Colonic mucosa (tissue), 4 donors: ENCODE measurements around the gene TOP3B. TPM values are rescaled to one million over a fixed set of nuclear protein-coding genes. Genes with fewer than 3 reads are reported as not detected.

ENCODE experiments used
- DNase-seq: peaks from one replicate; pipeline ENCODE4 v3.0.0-alpha.2; 2020
- H3K27ac ChIP-seq: fragments of 200-600 bp; one replicate; pipeline ENCODE4 v1.8.0; 2021
- H3K27me3 ChIP-seq: fragments of 200-600 bp; one replicate; pipeline ENCODE4 v1.8.0; 2021
- H3K36me3 ChIP-seq: fragments of 200-600 bp; one replicate; pipeline ENCODE4 v1.8.0; 2021
- H3K4me1 ChIP-seq: fragments of 200-600 bp; one replicate; pipeline ENCODE4 v1.8.0; 2021; ENCODE audit warnings: mild to moderate bottlenecking
- H3K4me3 ChIP-seq: fragments of 200-600 bp; one replicate; pipeline ENCODE4 v1.8.0; 2021
- H3K9ac ChIP-seq, 2 donors: one replicate each; pipeline ENCODE4 v1.7.0; 2013; ENCODE audit warnings: control low read depth in 2 of 2, low read depth in 2 of 2, low read length in 2 of 2
- H3K9me3 ChIP-seq: fragments of 200-600 bp; one replicate; pipeline ENCODE4 v1.8.0; 2021
- CTCF ChIP-seq: fragments of 200-600 bp; IDR thresholded peaks from one replicate; pipeline ENCODE4 v1.8.0; 2022; ENCODE audit warnings: antibody characterized with exemption, mild to moderate bottlenecking
- intact Hi-C: fragments of 100-400 bp; cut with DNase I; formaldehyde crosslinking; loops from one replicate; pipeline ENCODE4 v1.14.1; 2022
- total RNA-seq, 2 donors: library from RNA; stranded (reverse); fragmentation: NEBNext Ultra II Directional in 1 of 2; extraction: Animal tissue kit (Norgen Biotek cat#: 25700) in 1 of 2; gene quantifications; one replicate each; pipeline ENCODE4 v1.2.1, GENCODE V29; 2021
- donor health status: healthy.
- donor health status: DM: no; HTN: no; CAD: no.
- donor health status: DM: no; HTN: no; CAD: no.

The TOP3B gene
- total RNA-seq, 2 donors from 2014 or later: 20.1 to 37.4 TPM

DNA sequence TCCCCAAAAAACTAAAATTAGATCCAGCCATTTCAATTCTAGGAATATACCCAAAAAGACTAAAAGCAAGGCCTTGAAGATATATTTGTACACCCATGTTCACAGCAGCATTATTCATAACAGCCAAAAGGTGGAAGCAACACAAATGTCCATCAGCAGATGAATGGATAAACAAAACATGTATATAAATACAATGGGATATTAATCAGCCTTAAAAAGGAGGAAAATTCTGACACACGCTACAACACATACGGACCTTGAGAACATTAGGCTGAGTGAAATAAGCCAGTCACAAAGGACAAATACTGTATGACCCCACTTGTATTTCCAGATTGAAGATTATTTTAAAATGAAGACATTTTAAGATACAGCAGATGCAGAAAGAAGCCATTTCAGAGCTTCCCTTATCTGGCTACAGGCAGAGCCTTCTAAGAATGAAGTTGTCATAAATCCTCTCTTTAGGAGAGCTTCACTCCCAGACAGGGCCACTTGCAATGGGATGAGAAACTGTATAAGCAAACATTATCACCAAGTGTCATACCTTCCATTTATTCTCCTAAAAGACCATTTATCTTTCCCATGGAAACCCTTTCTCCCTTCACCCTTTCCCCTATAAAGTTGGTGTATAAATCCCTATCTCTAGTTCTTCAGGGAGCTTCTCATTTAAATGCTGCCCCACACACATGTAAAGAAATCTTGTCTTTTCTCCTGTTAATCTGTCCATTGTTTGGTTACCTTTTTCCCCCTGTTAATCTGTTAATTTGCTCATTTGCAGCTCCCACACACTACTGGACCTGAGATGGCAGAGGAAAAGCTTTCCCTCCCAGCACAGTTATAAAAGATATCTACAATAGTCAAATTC lies 19.3 kb upstream of the TOP3B start:
- H3K4me1 ChIP-seq: no peaks in the 10 kb centered on the region
- H3K27me3 ChIP-seq: no peaks in the 10 kb centered on the region
- DNase-seq: no peak
- H3K9me3 ChIP-seq: no peaks in the 10 kb centered on the region
- H3K9ac ChIP-seq: no peak overlapping the region
- TF ChIP-seq CTCF: no peak
- intact Hi-C loops: no loop called here
- H3K4me3 ChIP-seq: no peak overlapping the region
- no peaks in the 10 kb centered on the region for H3K36me3 ChIP-seq
- no peak overlapping the region for H3K27ac ChIP-seq

DNA sequence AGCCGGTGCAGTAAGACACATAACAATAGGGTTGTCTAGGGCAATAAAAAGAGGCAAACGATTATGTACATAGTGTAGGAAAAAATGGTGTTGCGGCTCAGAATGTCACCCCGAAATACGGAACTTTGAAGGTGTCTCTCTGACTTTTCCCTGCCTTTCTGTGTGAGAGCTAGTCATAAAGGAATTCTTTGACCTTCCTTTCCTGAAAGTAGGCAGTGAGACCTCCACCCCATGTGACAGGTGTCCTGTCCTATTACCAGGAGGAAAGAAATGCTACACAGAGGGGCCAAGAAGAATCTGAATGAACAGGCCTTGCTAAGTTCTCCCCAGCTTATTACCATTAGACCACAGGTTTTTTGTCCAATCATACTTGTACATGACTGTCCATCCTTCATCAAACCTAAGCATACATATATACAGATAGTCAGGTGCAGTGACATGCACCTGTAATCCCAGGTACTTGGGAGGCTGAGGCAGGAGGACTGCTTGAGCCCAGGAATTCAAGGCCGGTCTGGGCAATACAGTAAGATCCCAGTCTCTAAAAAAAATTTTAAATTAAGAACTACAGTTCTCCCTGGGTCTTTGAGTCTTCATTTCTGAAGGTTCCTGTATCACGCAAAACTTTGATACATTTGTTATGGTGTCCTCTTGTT lies 16.1 kb upstream of the TOP3B start:
- Histone ChIP-seq H3K4me1 (no peaks in the 10 kb centered on the region), H3K36me3 (no peaks in the 10 kb centered on the region), H3K27ac (no peak overlapping the region), H3K4me3 (no peak overlapping the region), H3K9ac (no peak overlapping the region), H3K27me3 (no peaks in the 10 kb centered on the region), H3K9me3 (no peaks in the 10 kb centered on the region)
- no peak for TF ChIP-seq CTCF
- DNase-seq: no peak
- intact Hi-C loops: no loop called here

- Histone ChIP-seq H3K9me3 (no peaks in the 10 kb centered on the region), H3K27ac (no peak overlapping the region), H3K4me3 (no peak overlapping the region), H3K9ac (no peak overlapping the region), H3K36me3 (no peaks in the 10 kb centered on the region), H3K4me1 (no peaks in the 10 kb centered on the region), H3K27me3 (no peaks in the 10 kb centered on the region)
- no peak for TF ChIP-seq CTCF
- no peak for DNase-seq
- intact Hi-C loops: no loop called here
Measured at GRCh38 chr22:21996175-21996720, 13.7 kb upstream of the TOP3B start.

GRCh38 chr22:21995660-21996059 lies 13.1 kb upstream of the TOP3B start:
- Histone ChIP-seq H3K4me1 (no peaks in the 10 kb centered on the region), H3K27me3 (no peaks in the 10 kb centered on the region), H3K4me3 (no peak overlapping the region), H3K9ac (no peak overlapping the region), H3K27ac (no peak overlapping the region), H3K36me3 (no peaks in the 10 kb centered on the region), H3K9me3 (no peaks in the 10 kb centered on the region)
- intact Hi-C loops: no loop called here
- no peak for TF ChIP-seq CTCF
- no peak for DNase-seq

GRCh38 chr22:21994881-21995444 lies 12.4 kb upstream of the TOP3B start:
- no peaks in the 10 kb centered on the region for H3K4me1 ChIP-seq
- no peak for DNase-seq
- intact Hi-C loops: no loop called here
- H3K9ac ChIP-seq: no peak overlapping the region
- TF ChIP-seq CTCF: no peak
- no peaks in the 10 kb centered on the region for H3K27me3 ChIP-seq
- no peaks in the 10 kb centered on the region for H3K36me3 ChIP-seq
- no peaks in the 10 kb centered on the region for H3K9me3 ChIP-seq
- no peak overlapping the region for H3K27ac ChIP-seq
- H3K4me3 ChIP-seq: no peak overlapping the region
